ENCODE measurements around the gene PDE4A.
"Not testable (repeated sequence)": the region's sequence is repeated elsewhere in the genome, so short reads cannot be mapped to it uniquely, and the experiment has no call there.

The PDE4A gene

DNA sequence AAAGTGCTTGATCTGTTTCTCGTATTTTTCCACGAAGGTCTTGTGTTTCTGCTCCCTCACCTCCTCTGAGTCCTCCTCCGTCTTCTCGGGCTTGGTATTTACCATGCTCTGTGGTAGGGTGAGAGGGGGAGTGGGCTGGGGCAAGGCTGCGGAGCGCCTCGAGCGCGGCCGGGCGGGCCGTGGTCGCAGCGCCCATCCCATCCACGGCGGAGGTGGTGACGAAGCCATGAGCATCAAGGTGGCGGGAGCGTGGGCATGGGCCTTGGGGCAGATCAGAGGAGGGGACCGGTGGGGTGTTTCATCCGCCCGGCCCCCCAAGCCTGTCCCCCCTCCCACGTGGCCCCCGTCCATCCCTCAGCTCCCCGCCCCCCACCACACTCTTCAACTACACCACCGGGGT lies 24.9 kb upstream of the PDE4A start:
- H3K36me3 Mint-ChIP-seq = peaks cover 71% of the 10 kb centered on the region
- no peaks in the 10 kb centered on the region for H3K9me3 Mint-ChIP-seq
- H3K4me3 Mint-ChIP-seq = no peak overlapping the region
- ATAC-seq = peak; percentile 45
- H3K27me3 Mint-ChIP-seq = no peaks in the 10 kb centered on the region
- no peak overlapping the region for H3K27ac Mint-ChIP-seq
- peaks cover 37% of the 10 kb centered on the region for H3K4me1 Mint-ChIP-seq

DNA sequence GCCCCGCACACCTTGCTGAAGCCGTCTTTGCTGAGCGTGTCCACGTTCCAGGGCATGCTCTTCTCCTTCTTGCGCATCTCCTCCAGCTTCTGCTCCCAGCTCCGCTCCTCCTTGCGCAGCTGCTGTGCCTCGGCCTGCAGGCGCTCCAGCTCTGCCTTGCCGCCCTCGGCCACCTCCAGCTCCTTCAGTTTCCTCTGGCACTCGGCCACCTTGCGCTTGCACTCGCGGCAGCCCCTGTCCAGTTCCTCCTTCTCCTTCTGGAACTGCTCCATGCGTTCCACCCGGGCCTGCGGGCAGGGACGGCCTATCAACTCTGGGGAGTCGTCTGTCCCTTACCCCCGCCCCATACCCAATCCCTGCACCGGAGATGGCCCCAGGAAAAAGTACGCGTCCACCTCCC lies 24.4 kb upstream of the PDE4A start:
- peaks cover 66% of the 10 kb centered on the region for H3K36me3 Mint-ChIP-seq

DNA sequence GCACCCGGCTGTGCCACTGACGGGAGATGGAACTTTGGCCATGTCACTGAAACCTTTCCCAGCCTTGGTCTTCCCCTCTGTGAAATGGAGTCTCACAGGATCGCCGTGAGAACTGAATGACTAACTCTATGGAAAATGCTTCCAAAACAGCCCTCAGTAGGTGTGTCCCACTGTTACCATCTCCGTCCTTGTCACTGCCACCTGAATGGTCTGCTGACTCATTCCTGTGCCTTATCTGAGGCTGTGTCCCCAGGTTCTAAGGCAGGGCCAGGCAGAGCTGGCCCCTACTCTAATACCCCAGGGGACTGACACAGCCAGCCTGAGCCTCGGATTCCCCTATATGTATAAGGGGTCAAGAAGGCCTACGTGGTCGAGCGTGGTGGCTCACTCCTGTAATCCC lies 21.5 kb upstream of the PDE4A start:
- Mint-ChIP-seq H3K36me3 (peaks cover 43% of the 10 kb centered on the region), H3K4me3 (no peak overlapping the region), H3K27ac (peak overlapping the region; percentile 70), H3K27me3 (no peaks in the 10 kb centered on the region), H3K4me1 (peaks cover 61% of the 10 kb centered on the region), H3K9me3 (no peaks in the 10 kb centered on the region)
- no peak for ATAC-seq

More for the DNA sequence above, 24.4 kb upstream of the PDE4A start:
- Mint-ChIP-seq H3K9me3 (no peaks in the 10 kb centered on the region), H3K27me3 (no peaks in the 10 kb centered on the region), H3K27ac (no peak overlapping the region), H3K4me3 (no peak overlapping the region), H3K4me1 (peaks cover 37% of the 10 kb centered on the region)
- ATAC-seq = no peak

DNA sequence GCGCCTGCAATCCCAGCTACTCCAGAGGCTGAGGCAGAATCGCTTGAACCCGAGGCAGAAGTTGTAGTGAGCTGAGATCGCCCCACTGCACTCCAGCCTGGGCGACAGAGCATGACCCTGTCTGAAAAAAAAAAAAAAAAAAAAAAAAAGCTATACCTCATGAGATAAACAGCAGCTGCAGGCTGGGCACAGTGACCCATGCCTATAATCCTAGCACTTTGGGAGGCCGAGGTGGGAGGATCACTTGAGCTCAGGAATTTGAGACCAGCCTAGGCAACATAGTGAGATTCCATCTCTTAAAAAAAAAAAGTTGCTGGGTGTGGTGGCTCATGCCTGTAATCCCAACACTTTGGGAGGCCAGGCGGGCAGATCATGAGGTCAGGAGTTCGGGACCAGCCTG lies 21.0 kb upstream of the PDE4A start:
- Mint-ChIP-seq H3K36me3 (peaks cover 38% of the 10 kb centered on the region), H3K27ac (peak overlapping the region; percentile 70), H3K4me1 (peaks cover 66% of the 10 kb centered on the region)
- ATAC-seq, H3K27me3 Mint-ChIP-seq, H3K4me3 Mint-ChIP-seq, H3K9me3 Mint-ChIP-seq: not testable (repeated sequence)

DNA sequence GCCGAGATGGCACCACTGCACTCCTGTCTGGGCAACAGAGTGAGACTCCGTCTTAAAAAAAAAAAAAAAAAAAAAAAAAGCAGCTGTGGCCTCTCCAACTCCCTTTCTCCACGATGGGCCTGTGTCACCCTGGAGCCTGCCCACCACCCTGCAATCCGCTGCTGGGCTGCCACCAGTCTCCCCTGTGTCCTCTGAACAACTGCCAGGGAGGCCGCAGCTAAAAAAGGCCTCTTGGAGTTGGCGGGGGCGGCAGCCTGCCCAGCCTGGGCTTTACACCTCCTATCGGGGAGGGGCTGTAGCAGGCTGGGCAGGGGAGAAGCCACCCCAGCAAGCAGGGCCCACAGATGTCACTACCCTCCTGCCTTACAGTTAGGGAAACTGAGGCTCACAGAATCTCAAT lies 20.5 kb upstream of the PDE4A start:
- peaks cover 35% of the 10 kb centered on the region for H3K36me3 Mint-ChIP-seq
- H3K9me3 Mint-ChIP-seq = no peaks in the 10 kb centered on the region
- peak overlapping the region; percentile 44 for H3K27ac Mint-ChIP-seq
- H3K27me3 Mint-ChIP-seq = no peaks in the 10 kb centered on the region
- no peak overlapping the region for H3K4me3 Mint-ChIP-seq
- H3K4me1 Mint-ChIP-seq = peaks cover 70% of the 10 kb centered on the region
- no peak for ATAC-seq

DNA sequence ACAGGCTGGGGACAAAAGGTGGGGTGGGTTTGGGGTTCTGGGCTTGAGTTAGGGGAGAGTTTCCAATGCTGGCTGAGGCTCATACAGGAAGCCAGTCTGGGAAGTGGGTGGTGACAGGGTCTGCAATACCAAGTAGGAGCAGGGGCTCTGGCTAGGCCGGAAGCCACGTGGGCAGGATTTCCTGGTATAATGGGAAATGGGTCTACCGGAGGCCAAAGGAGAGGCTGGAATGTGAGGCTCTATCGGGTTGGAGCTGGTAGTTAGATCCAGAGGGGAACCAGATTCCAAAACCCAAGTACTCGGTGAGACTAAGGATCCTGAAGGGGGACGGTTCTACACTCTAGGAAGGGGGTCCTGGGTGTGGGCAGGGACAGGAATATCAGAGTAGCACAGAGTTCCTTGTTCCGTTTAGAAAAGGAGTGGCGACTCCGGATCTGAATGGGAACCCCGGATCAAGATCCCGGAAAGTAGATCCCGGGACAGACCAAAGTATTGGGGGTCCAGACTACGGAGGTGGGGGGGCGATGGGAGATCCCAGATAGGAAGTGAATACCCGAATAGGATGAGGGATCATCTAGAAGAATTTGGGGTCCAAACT lies 17.8 kb upstream of the PDE4A start:
- peaks cover 83% of the 10 kb centered on the region for H3K4me1 Mint-ChIP-seq

DNA sequence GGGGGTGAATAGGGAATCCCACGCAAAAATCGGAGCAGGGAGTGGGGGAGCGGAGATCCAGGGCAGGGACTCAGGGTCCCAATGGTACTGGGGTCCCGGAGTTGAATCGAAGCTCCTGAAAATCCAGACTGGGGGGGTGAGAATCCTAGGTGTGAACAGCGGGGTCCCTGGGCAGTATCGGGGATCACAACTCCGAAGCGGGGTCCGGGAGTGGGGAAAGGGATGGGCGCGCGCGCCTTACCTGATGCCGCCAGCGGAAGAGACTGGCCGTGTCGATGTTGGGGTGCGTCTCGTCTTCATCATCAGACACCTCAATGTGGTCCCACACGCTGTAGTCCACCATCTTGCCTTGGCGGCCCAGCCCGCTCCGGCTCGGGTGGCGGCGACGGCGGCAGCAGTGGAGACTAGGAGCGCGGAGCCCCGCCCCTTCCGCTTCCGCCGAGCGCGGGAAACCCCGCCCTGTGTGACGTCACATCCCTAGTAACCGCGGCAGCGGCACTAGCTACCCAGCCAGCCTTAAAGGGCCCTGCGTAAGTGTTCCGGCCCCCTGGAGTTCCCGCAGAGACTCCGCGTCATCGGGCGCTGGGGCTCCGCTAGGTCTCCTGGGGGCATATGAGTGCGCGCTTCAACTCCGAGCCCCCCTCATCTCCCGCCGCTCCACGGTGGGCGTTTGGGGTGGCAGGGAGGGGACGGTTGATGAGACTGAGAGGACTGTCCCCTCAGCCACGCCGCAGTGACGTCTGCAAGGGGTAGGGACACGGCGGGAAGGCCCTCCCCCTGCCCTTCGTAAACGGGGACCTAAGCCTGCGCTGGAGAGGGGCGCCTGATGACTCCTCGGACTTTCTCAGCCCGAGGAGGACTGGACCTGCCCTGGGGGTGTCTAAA lies 17.0 kb upstream of the PDE4A start, which contains the start of gene CDC37:
Gene CDC37 (minus strand): TSS at position 406 of the 885 bp plus-strand sequence. CDS start 63 bp downstream, at position 343.
- H3K27me3 Mint-ChIP-seq = no peaks in the 10 kb centered on the region
- peaks cover 1% of the 10 kb centered on the region for H3K36me3 Mint-ChIP-seq
- H3K9me3 Mint-ChIP-seq = no peaks in the 10 kb centered on the region
- peak within 1 kb of the TSS; percentile 98 for H3K4me3 Mint-ChIP-seq
- peaks cover 83% of the 10 kb centered on the region for H3K4me1 Mint-ChIP-seq
- peak; percentile 95 for ATAC-seq
- H3K27ac Mint-ChIP-seq = peak within 1 kb of the TSS; percentile 90

More for the DNA sequence above, 17.8 kb upstream of the PDE4A start:
- ATAC-seq = no peak
- H3K9me3 Mint-ChIP-seq = no peaks in the 10 kb centered on the region
- peaks cover 10% of the 10 kb centered on the region for H3K36me3 Mint-ChIP-seq
- no peaks in the 10 kb centered on the region for H3K27me3 Mint-ChIP-seq
- H3K4me3 Mint-ChIP-seq = peak overlapping the region; percentile 98
- peak overlapping the region; percentile 90 for H3K27ac Mint-ChIP-seq

DNA sequence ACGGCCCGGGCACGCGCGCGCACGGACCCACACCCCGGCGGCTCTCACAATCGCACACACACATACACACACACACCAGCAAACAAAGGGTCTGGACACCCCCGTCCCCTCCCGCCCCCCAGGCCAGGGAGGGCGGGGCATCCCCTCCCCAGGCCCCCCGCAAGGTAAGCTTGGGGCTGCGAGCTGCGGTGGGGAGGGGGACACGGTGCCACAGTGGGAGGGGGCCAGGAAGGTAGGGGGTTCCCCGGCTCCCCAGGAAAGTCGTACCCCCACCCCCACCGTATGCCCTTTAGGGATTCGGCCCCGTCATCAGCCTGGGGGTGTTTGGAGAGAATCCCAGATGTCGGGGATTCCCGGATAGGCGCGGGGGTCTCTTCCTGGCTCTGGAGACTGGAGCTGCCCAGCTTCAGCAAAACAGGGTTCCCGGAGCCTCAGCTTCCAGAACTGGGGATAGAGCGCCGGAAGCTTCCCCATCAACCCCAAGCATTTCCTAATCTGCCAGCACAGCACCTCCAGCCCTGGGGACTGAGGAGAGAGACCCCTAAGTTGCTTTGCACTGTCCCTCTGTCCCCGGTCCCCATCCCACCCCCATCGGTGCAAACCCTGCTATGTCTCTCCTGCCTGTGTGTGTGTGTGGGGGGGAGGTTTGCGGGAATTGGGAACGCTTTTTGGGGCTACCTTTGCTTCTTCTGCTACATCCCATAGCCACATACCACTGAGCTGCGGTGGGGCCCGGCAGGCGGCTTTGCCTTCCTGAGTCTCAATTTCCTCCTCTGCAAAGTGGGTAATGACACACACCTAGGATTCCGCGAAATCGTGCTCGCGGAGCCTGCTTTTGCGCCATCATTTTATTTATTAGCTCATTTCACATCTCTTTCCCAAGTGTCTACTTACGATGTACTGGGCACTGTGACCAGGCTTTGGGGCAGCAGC lies 15.2 kb upstream of the PDE4A start:
- H3K4me3 Mint-ChIP-seq = peak overlapping the region; percentile 98
- H3K36me3 Mint-ChIP-seq = no peaks in the 10 kb centered on the region
- peak overlapping the region; percentile 90 for H3K27ac Mint-ChIP-seq
- H3K9me3 Mint-ChIP-seq = no peaks in the 10 kb centered on the region
- ATAC-seq = no peak
- peaks cover 92% of the 10 kb centered on the region for H3K4me1 Mint-ChIP-seq
- no peaks in the 10 kb centered on the region for H3K27me3 Mint-ChIP-seq

DNA sequence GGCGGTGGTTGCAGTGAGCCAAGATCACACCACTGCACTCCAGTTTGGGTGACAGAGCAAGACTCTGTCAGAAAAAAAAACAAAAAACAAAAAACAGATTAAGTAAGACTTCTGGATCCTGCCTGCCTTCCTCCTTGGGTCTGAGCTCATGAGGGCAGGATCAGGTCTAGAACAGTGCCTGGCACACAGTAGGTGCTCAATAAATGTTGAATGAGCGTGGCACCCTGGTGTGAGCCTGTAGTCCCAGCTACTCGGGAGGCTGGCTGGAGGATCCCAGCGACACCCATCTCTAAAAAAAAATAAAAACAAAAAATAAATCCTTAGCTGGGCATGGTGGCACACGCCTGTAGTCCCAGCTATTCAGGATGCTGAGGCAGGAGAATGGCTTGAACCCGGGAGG lies 14.1 kb upstream of the PDE4A start:
- Mint-ChIP-seq H3K4me1 (peaks cover 94% of the 10 kb centered on the region), H3K36me3 (no peaks in the 10 kb centered on the region), H3K27ac (no peak overlapping the region), H3K4me3 (no peak overlapping the region), H3K9me3 (no peaks in the 10 kb centered on the region), H3K27me3 (no peaks in the 10 kb centered on the region)
- no peak for ATAC-seq

DNA sequence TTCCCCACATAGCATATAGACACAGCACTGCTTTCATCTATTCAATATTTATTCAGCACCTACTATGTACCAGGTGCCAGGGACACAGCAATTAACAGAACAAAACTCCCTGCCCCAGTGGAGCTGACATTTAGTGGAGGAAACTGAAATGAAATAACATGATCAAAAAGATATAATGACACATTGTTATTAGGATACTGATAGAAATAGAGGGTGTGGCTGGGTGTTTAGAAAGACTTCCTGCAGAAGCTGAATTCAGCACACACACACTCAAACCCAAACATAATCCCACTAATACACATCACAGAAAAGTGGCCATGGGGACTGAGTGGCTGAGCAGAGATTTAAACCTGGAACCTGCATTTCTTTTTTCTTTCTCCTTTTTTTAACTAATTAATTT lies 13.2 kb upstream of the PDE4A start:
- no peak for ATAC-seq
- H3K4me1 Mint-ChIP-seq = peaks cover 93% of the 10 kb centered on the region
- no peak overlapping the region for H3K27ac Mint-ChIP-seq
- H3K9me3 Mint-ChIP-seq = no peaks in the 10 kb centered on the region
- H3K36me3 Mint-ChIP-seq = no peaks in the 10 kb centered on the region
- H3K4me3 Mint-ChIP-seq = no peak overlapping the region
- no peaks in the 10 kb centered on the region for H3K27me3 Mint-ChIP-seq

DNA sequence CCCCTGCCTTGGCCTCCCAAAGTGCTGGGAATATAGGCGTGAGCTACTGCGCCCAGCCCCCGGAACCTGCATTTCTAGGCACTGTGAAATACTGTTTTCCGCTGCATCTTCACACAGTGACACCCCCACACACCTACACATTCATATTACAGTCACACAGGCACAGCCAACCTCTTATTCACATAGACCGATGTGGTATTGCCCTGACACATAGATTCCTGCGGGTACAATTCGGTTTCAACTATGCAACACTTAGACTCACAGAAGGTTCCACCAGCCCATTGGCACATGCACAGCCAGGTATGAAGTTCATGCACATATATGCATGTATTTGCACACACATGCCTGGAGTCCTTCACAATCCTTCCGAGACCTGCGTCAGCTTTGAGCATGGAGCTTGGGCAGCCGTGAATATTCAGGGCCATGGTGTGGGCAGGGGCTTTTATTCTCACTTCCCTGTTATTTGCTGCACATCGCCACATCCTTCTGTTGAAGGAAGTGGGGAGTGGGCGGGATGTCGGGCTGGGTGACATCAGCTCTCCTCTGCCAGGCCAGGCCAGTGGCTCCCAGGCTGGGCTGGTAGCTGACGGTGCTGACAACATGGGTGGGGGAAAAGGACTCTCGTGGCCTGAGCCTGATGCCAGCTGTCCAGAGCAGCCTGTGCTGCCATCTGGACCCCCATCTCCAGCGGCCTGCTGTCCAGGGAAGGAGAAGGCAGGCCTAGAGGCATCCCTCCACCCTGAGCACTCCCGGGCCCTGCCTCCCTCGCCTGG lies 11.6 kb upstream of the PDE4A start:
- H3K4me1 Mint-ChIP-seq = peaks cover 85% of the 10 kb centered on the region
- peak overlapping the region; percentile 60 for H3K4me3 Mint-ChIP-seq
- ATAC-seq = peak; percentile 83
- H3K27ac Mint-ChIP-seq = peak overlapping the region; percentile 83
- no peaks in the 10 kb centered on the region for H3K36me3 Mint-ChIP-seq
- no peaks in the 10 kb centered on the region for H3K27me3 Mint-ChIP-seq
- H3K9me3 Mint-ChIP-seq = no peaks in the 10 kb centered on the region

DNA sequence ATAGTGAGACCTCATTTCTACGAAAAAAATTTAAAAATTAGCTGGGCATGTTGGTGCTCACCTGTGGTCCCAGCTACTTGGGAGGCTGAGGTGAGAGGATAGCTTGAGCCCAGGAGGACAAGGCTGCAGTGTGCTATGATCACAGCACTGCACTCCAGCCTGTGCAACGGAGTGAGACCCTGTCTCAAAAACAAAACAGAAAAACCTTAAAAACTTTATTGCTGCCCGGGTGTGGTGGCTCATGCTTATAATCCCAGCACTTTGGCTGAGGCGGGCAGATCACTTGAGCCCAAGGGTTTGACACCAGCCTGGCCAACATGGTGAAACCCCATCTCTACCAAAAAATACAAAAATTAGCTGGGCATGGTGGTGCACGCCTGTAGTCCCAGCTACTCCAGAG lies 9.1 kb upstream of the PDE4A start:
- H3K36me3 Mint-ChIP-seq, H3K9me3 Mint-ChIP-seq, H3K4me3 Mint-ChIP-seq, ATAC-seq, H3K27me3 Mint-ChIP-seq: not testable (repeated sequence)
- Mint-ChIP-seq H3K27ac (peak overlapping the region; percentile 90), H3K4me1 (peaks cover 73% of the 10 kb centered on the region)

DNA sequence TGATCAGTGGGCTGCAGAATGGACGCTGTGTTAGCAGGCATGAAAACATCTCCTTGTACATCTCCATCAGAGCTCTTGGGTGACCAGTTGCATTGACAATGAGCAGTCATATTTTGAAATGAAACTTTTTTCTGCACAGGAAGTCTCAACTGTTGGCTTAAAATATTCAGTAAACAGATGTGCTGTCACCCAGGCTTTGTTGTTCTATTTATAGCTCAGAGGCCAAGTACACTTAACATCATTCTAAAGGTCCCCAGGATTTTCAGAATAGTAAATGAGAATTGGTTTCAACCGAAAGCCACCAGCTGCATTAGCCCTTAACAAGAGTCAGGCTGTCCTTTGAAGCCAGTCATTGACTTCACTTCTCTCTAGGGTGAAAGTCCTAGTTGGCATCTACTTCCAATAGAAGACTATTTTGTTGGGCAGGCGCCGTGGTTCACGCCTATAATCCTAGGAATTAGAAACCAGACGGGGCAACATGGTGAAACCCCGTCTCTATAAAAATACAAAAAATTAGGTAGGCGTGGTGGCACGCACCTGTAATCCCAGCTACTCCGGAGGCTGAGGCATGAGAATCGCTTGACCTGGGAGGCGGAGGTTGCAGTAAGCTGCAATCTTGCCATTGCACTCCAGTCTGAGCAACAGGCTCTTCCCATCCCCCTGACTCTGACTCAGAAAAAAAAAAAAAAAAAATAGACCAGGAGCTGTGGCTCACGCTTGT lies 7.9 kb upstream of the PDE4A start:
- peak overlapping the region; percentile 34 for H3K4me3 Mint-ChIP-seq
- no peaks in the 10 kb centered on the region for H3K36me3 Mint-ChIP-seq
- peak overlapping the region; percentile 90 for H3K27ac Mint-ChIP-seq
- H3K9me3 Mint-ChIP-seq = peaks cover 3% of the 10 kb centered on the region
- H3K27me3 Mint-ChIP-seq = peaks cover 8% of the 10 kb centered on the region
- ATAC-seq = peak; percentile 82
- peaks cover 71% of the 10 kb centered on the region for H3K4me1 Mint-ChIP-seq

DNA sequence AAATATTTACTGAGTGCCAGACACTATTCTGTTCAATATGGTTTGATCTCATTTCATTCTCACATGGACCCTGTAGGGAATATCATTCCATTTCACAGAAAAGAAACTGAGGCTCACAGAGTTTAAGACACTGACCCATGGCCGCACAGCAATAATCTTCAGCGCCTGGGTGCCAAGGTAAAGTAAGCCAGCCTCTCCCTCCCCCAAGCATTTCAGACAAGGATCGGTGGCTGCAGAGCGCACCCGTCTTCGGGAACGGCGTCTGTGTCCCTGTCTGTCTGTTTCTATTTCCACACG lies 4.3 kb upstream of the PDE4A start:
- H3K4me1 Mint-ChIP-seq = peaks cover 57% of the 10 kb centered on the region
- peak overlapping the region; percentile 81 for H3K27ac Mint-ChIP-seq

More for the DNA sequence above, 4.3 kb upstream of the PDE4A start:
- Mint-ChIP-seq H3K27me3 (peaks cover 37% of the 10 kb centered on the region), H3K9me3 (peaks cover 3% of the 10 kb centered on the region), H3K36me3 (no peaks in the 10 kb centered on the region), H3K4me3 (peak overlapping the region; percentile 73)
- ATAC-seq = no peak
